ENCODE data around the gene CCDC88B. TPM values are rescaled to one million over a fixed set of nuclear protein-coding genes. Genes with fewer than 3 reads are reported as not detected.

The CCDC88B gene
- total RNA-seq, 4 donors from 2014 or later = 3.3 to 8.3 (median 5.4) TPM

- Histone ChIP-seq H3K4me1 (no peaks in the 10 kb centered on the region), H3K9me3 (no peaks in the 10 kb centered on the region), H3K27me3 (no peaks in the 10 kb centered on the region), H3K27ac (no peak overlapping the region), H3K36me3 (peaks cover 48% of the 10 kb centered on the region), H3K4me3 (no peak overlapping the region)
- 85% methylated on average over 6 of the region's 6 CpGs for WGBS
- no peak for DNase-seq (ENCODE audit: low spot score in 2 of 2)
- TF ChIP-seq CTCF (IDR thresholded peaks at IDR 0.05) = no peak
- no peak for TF ChIP-seq EP300 (IDR thresholded peaks at IDR 0.05)
Observed at GRCh38 chr11:64372021-64372420, 32.0 kb downstream of the CCDC88B start.

- Histone ChIP-seq H3K4me3 (no peak overlapping the region), H3K36me3 (peaks cover 38% of the 10 kb centered on the region), H3K27me3 (no peaks in the 10 kb centered on the region), H3K4me1 (peaks cover 2% of the 10 kb centered on the region), H3K27ac (no peak overlapping the region), H3K9me3 (no peaks in the 10 kb centered on the region)
- DNase-seq (ENCODE audit: low spot score in 2 of 2) = peak in 1 of 2 donors; percentile 71
- TF ChIP-seq POLR2AphosphoS5 (IDR thresholded peaks at IDR 0.05) = no peak
- TF ChIP-seq EP300 (IDR thresholded peaks at IDR 0.05) = no peak
- TF ChIP-seq CTCF (IDR thresholded peaks at IDR 0.05) = no peak
- TF ChIP-seq POLR2A (IDR thresholded peaks at IDR 0.05) = no peak
- WGBS = 63% methylated on average over 7 of the region's 18 CpGs
Observed at GRCh38 chr11:64372802-64373597, 33.0 kb downstream of the CCDC88B start.

- Histone ChIP-seq H3K4me3 (no peak overlapping the region), H3K36me3 (peaks cover 32% of the 10 kb centered on the region), H3K27ac (no peak overlapping the region), H3K9me3 (no peaks in the 10 kb centered on the region), H3K4me1 (peaks cover 7% of the 10 kb centered on the region), H3K27me3 (no peaks in the 10 kb centered on the region)
- DNase-seq (ENCODE audit: low spot score in 2 of 2) = no peak
- no peak for TF ChIP-seq POLR2A (IDR thresholded peaks at IDR 0.05)
- no peak for TF ChIP-seq CTCF (IDR thresholded peaks at IDR 0.05)
- TF ChIP-seq EP300 (IDR thresholded peaks at IDR 0.05) = no peak
- no peak for TF ChIP-seq POLR2AphosphoS5 (IDR thresholded peaks at IDR 0.05)
- 61% methylated on average over 5 of the region's 5 CpGs for WGBS
Observed at GRCh38 chr11:64373598-64373974, 33.6 kb downstream of the CCDC88B start.

GRCh38 chr11:64376071-64376470 is 36.1 kb downstream of the CCDC88B start:
- TF ChIP-seq POLR2A (IDR thresholded peaks at IDR 0.05) = no peak
- TF ChIP-seq POLR2AphosphoS5 (IDR thresholded peaks at IDR 0.05) = no peak
- TF ChIP-seq EP300 (IDR thresholded peaks at IDR 0.05) = no peak
- TF ChIP-seq CTCF (IDR thresholded peaks at IDR 0.05) = no peak
- peak in 1 of 2 donors; percentile 61 for DNase-seq (ENCODE audit: low spot score in 2 of 2)
- H3K4me3 ChIP-seq = no peak overlapping the region
- no peaks in the 10 kb centered on the region for H3K9me3 ChIP-seq
- H3K27me3 ChIP-seq = no peaks in the 10 kb centered on the region
- H3K27ac ChIP-seq = no peak overlapping the region
- peaks cover 8% of the 10 kb centered on the region for H3K36me3 ChIP-seq
- 78% methylated on average over 6 of the region's 7 CpGs for WGBS
- peaks cover 13% of the 10 kb centered on the region for H3K4me1 ChIP-seq

- no peak for TF ChIP-seq CTCF (IDR thresholded peaks at IDR 0.05)
- no peak for TF ChIP-seq POLR2AphosphoS5 (IDR thresholded peaks at IDR 0.05)
- no peak for TF ChIP-seq EP300 (IDR thresholded peaks at IDR 0.05)
- no peak for TF ChIP-seq POLR2A (IDR thresholded peaks at IDR 0.05)
- H3K9me3 ChIP-seq = no peaks in the 10 kb centered on the region
- WGBS = 29% methylated on average over 14 of the region's 14 CpGs
- no peak for DNase-seq (ENCODE audit: low spot score in 2 of 2)
- H3K4me3 ChIP-seq = no peak overlapping the region
- no peak overlapping the region for H3K27ac ChIP-seq
- H3K4me1 ChIP-seq = peaks cover 13% of the 10 kb centered on the region
- no peaks in the 10 kb centered on the region for H3K27me3 ChIP-seq
- no peaks in the 10 kb centered on the region for H3K36me3 ChIP-seq
Observed at GRCh38 chr11:64378335-64378880, 38.4 kb downstream of the CCDC88B start.

Data from suprapubic skin (tissue), 4 donors.